HepG2 (cell line): ENCODE measurements around the gene FXYD4. TPM values are rescaled to one million over a fixed set of nuclear protein-coding genes. Genes with fewer than 3 reads are reported as not detected.

Source experiments
- ELK4 ChIP-seq: sonication (generic); formaldehyde crosslinking; IDR thresholded peaks from 2 replicates; pipeline ENCODE4 v1.9.0; 2021; ENCODE audit warnings: missing genetic modification reagents, borderline replicate concordance
- FUBP1 ChIP-seq: sonication (generic); formaldehyde crosslinking; IDR thresholded peaks from 2 replicates; pipeline ENCODE4 v1.5.1; 2020; ENCODE audit warnings: missing genetic modification reagents, mild to moderate bottlenecking, borderline replicate concordance
- HMGXB3 ChIP-seq: sonication (generic); formaldehyde crosslinking; IDR thresholded peaks from 2 replicates; pipeline ENCODE4 v1.4.0; 2020; ENCODE audit warnings: missing genetic modification reagents, borderline replicate concordance
- HNRNPLL ChIP-seq: fragments of 200-400 bp; formaldehyde crosslinking; IDR thresholded peaks from 2 replicates; pipeline ENCODE4 v1.6.1; 2017; ENCODE audit warnings: mild to moderate bottlenecking, low read depth, low read length; ENCODE audit not compliant: poor library complexity, severe bottlenecking
- MLLT10 ChIP-seq: sonication (generic); formaldehyde crosslinking; IDR thresholded peaks from 2 replicates; pipeline ENCODE4 v1.4.0; 2020; ENCODE audit warnings: missing genetic modification reagents
- NR2F6 ChIP-seq, 2 experiments: IDR thresholded peaks; 2 replicates each; pipeline ENCODE4 v1.6.1; 2016; ENCODE audit warnings: antibody characterized with exemption in 1 of 2, mild to moderate bottlenecking in 1 of 2
- POGZ ChIP-seq: sonication (generic); formaldehyde crosslinking; IDR thresholded peaks from 2 replicates; pipeline ENCODE4 v1.4.0; 2020; ENCODE audit warnings: mild to moderate bottlenecking, missing genetic modification reagents
- ZBTB40 ChIP-seq, 2 experiments: fragments of 450-650 bp in 1 of 2; sonication (generic) in 1 of 2; formaldehyde crosslinking in 1 of 2; IDR thresholded peaks; 2 replicates each; pipeline versions ENCODE4 v1.6.1 to v1.8.0; 2016 to 2022; ENCODE audit warnings: antibody characterized with exemption in 1 of 2, mild to moderate bottlenecking in 1 of 2, missing genetic modification reagents in 1 of 2
- ZNF589 ChIP-seq: sonication (generic); formaldehyde crosslinking; conservative IDR thresholded peaks from 2 replicates; pipeline ENCODE4 v1.8.0; 2022; ENCODE audit warnings: mild to moderate bottlenecking, moderate library complexity, missing genetic modification reagents
- polyA plus RNA-seq, 8 experiments: library from polyadenylated mRNA; depleted of rRNA in 3 of 8; stranded (reverse) in 7 of 8; unstranded in 1 of 8; fragments of >200 nt; fragmentation: Illumina TruSeq in 4 of 8; extraction: Trizol in 4 of 8; gene quantifications; 2 replicates each; pipeline versions ENCODE4 v1.2.1 to v1.2.3, GENCODE V29; 2011 to 2016; ENCODE audit warnings: low read depth in 4 of 8, missing spikeins in 1 of 8, mixed read lengths in 1 of 8; ENCODE audit not compliant: insufficient read depth in 1 of 8
- total RNA-seq, 5 experiments: library from RNA; depleted of rRNA; stranded (reverse); fragments of >200 nt; fragmentation: Illumina TruSeq; extraction: Trizol; gene quantifications; 2 replicates each; pipeline ENCODE4 v1.2.3, GENCODE V29; 2016; ENCODE audit warnings: low read depth in 1 of 5

FXYD4 gene
- total and polyA plus RNA-seq, 2 of the 13 experiments (the other 11 are each of a cell fraction or from before 2014, with no cell fraction given) = not detected

GRCh38 chr10:43395571-43396060 lies 24.2 kb downstream of the FXYD4 start (continued):
- TF ChIP-seq ZBTB40 (IDR thresholded peaks at IDR 0.05) = no peak
- TF ChIP-seq ZBTB40 (CRISPR knock-in tag; IDR thresholded peaks at IDR 0.05) = no peak
- peak; percentile 92 for TF ChIP-seq HNRNPLL
- TF ChIP-seq POGZ (CRISPR knock-in tag) = no peak
- no peak for TF ChIP-seq NR2F6 (IDR thresholded peaks at IDR 0.05)
- no peak for TF ChIP-seq NR2F6 (CRISPR knock-in tag; IDR thresholded peaks at IDR 0.05)
- no peak for TF ChIP-seq FUBP1 (CRISPR knock-in tag)
- TF ChIP-seq ELK4 (CRISPR knock-in tag) = no peak
- TF ChIP-seq HMGXB3 = no peak
- TF ChIP-seq ZNF589 = no peak
- no peak for TF ChIP-seq MLLT10 (CRISPR knock-in tag)
